Keratinocyte (primary cell): Measurements from ENCODE around the gene DHDDS.

ENCODE experiments used
- EZH2 ChIP-seq: IDR thresholded peaks from one replicate; pipeline ENCODE4 v1.6.1; 2012; ENCODE audit warnings: inconsistent platforms, mild to moderate bottlenecking, low read length, moderate library complexity
- TF ChIP-seq, protein P1 (sequence below), 3 experiments: IDR thresholded peaks in 1 of 3; conservative IDR thresholded peaks in 1 of 3; optimal IDR thresholded peaks in 1 of 3; 2 replicates in 2 of 3; 3 replicates in 1 of 3; pipeline versions ENCODE3 to v1.5.1; 2011; ENCODE audit warnings: low read length in 3 of 3, mild to moderate bottlenecking in 3 of 3, moderate library complexity in 2 of 3, control low read depth in 1 of 3, inconsistent platforms in 1 of 3; ENCODE audit not compliant: insufficient read depth in 2 of 3; ENCODE audit errors: extremely low read depth in 1 of 3

DNA sequence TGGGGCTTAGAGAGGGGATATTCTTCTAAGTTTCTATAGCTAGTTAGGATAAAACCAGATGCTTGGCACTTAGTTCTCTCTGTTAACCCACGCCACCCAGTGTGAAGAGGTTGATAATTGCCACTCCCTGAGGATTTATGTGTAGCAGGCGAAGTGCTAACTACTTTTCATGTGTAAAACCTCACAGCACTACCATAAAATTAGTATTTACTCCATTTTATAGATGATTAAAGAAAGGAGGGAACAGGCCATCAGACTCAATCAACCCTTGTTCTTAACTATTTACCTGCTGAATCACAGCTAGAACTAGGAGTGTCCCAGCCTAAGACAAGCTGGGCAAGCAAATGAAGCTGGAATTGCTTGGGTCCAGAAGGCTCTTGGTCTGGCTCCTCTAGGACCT lies 12.6 kb upstream of the DHDDS start:
- TF ChIP-seq, protein P1, sequence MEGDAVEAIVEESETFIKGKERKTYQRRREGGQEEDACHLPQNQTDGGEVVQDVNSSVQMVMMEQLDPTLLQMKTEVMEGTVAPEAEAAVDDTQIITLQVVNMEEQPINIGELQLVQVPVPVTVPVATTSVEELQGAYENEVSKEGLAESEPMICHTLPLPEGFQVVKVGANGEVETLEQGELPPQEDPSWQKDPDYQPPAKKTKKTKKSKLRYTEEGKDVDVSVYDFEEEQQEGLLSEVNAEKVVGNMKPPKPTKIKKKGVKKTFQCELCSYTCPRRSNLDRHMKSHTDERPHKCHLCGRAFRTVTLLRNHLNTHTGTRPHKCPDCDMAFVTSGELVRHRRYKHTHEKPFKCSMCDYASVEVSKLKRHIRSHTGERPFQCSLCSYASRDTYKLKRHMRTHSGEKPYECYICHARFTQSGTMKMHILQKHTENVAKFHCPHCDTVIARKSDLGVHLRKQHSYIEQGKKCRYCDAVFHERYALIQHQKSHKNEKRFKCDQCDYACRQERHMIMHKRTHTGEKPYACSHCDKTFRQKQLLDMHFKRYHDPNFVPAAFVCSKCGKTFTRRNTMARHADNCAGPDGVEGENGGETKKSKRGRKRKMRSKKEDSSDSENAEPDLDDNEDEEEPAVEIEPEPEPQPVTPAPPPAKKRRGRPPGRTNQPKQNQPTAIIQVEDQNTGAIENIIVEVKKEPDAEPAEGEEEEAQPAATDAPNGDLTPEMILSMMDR (optimal IDR thresholded peaks at IDR 0.05 in 1 of 3, IDR thresholded peaks at IDR 0.05 in 1 of 3, conservative IDR thresholded peaks at IDR 0.05 in 1 of 3; ENCODE audit: extremely low read depth in 1 of 3, insufficient read depth in 2 of 3, low read length in 3 of 3): no peak
- TF ChIP-seq EZH2: peak; percentile 25
